ENCODE measurements around the gene CHAT. TPM values are rescaled to one million over a fixed set of nuclear protein-coding genes. Genes with fewer than 3 reads are reported as not detected.

CHAT gene
- total and polyA plus RNA-seq, 2 of the 13 experiments (the other 11 are each of a cell fraction or from before 2014, with no cell fraction given), result not detected

DNA sequence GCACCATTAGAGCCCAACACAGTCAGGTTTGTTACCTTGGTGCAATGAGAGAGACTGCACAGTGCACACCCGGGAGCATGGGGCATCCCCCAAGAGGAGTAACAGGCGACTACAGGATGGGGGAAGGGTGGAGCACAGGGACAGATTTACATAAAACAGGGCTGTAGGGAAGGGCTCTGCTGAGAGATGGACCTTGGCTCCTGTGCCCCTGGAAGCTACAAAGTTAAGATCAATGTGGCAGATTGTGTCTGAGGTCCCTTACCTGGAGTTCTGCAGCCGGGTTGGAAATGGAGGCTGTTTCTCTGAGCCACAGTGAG lies 17.4 kb upstream of the CHAT start:
- ATAC-seq, result no peak
- intact Hi-C loops (cut with micrococcal nuclease; ENCODE audit: unreplicated experiment), result no loop called here

More for the DNA sequence above, 17.4 kb upstream of the CHAT start:
- 0% methylated on average over 2 of the region's 3 CpGs for WGBS (ENCODE audit: low lambda C conversion rate)
- FAIRE-seq (no peak), DNase-seq (ENCODE audit: low spot score) (no peak)
- H3K4me3 ChIP-seq (replicated peaks in 1 of 3; ENCODE audit: insufficient read depth in 1 of 3, low read depth in 2 of 3, low read length in 3 of 3), result no peak overlapping the region
- H4K20me1 ChIP-seq (ENCODE audit: insufficient read depth, low read length), result no peaks in the 10 kb centered on the region; the same call in 1 of the 2 replicates
- no peaks in the 10 kb centered on the region for H3K9me3 ChIP-seq (ENCODE audit: low read length)
- H3K79me2 ChIP-seq (ENCODE audit: insufficient read depth, low read length), result no peaks in the 10 kb centered on the region
- peaks cover 12% of the 10 kb centered on the region; the same call in 1 of the 2 replicates for H3K4me1 ChIP-seq (ENCODE audit: insufficient read depth, low read length)
- H3K4me2 ChIP-seq (ENCODE audit: low read depth, low read length), result no peak overlapping the region
- POLR2A ChIA-PET, result no interaction called here
- no TSS peak for BruUV-seq (replicated peaks)
- no peak overlapping the region for H2AFZ ChIP-seq (ENCODE audit: low read length)
- peak; percentile 27; the same call in 1 of the 2 replicates for TF ChIP-seq ZNF281 (CRISPR knock-in tag; IDR thresholded peaks at IDR 0.05; ENCODE audit: borderline replicate concordance)
- no peak for TF ChIP-seq ZKSCAN1 (IDR thresholded peaks at IDR 0.05; ENCODE audit: low read length)
- no peak for TF ChIP-seq XRCC5 (optimal IDR thresholded peaks at IDR 0.05; ENCODE audit: low read length)
- H3K27me3 ChIP-seq (ENCODE audit: control insufficient read depth in 1 of 2, insufficient read depth in 2 of 2, low read length in 2 of 2), result peaks cover 0 to 13% of the 10 kb centered on the region in 2 experiments; a peak in 2 of 5 replicates
- H3K36me3 ChIP-seq (replicated peaks in 1 of 2; ENCODE audit: control insufficient read depth in 1 of 2, insufficient read depth in 2 of 2, low read length in 2 of 2), result no peaks in the 10 kb centered on the region
- no peak overlapping the region for H3K9ac ChIP-seq (ENCODE audit: insufficient read depth, low read depth, low read length)
- CTCF ChIA-PET (ENCODE audit: low intra/inter-chr PET ratio, low total read pairs), result no interaction called here
- H3K27ac ChIP-seq (ENCODE audit: extremely low read length, insufficient read depth, low read length), result no peak overlapping the region
- in situ Hi-C loops (cut with HindIII; ENCODE audit: extremely low pct_ligation_motif_present, low pct_unique_long_range_greater_than_20kb), result loop anchor here (10.0 to 25.0 kb wide), 2 partner anchors 168 to 616 kb away; partner anchors contain the start of gene OGDHL

Data from HepG2 (cell line).